Dendritic cell treated with granulocyte-macrophage colony-stimulating factor and Interleukin-4, amounts not matched to agents 40 ng/mL and 50 ng/mL, for 4 days (primary cell): ENCODE data around the gene LBP.

Experiments used
- H3K27ac Mint-ChIP-seq: one replicate; pipeline ENCODE4 v1.8.0; 2022; ENCODE audit warnings: mild to moderate bottlenecking, mixed read lengths
- H3K27me3 Mint-ChIP-seq: one replicate; pipeline ENCODE4 v1.8.0; 2022; ENCODE audit warnings: mild to moderate bottlenecking, mixed read lengths
- H3K36me3 Mint-ChIP-seq: one replicate; pipeline ENCODE4 v1.8.0; 2022; ENCODE audit warnings: low read depth, mixed read lengths
- H3K4me1 Mint-ChIP-seq: one replicate; pipeline ENCODE4 v1.8.0; 2022; ENCODE audit warnings: low read depth, mixed read lengths
- H3K4me3 Mint-ChIP-seq: one replicate; pipeline ENCODE4 v1.8.0; 2022; ENCODE audit warnings: mild to moderate bottlenecking, moderate library complexity, mixed read lengths
- H3K9me3 Mint-ChIP-seq: one replicate; pipeline ENCODE4 v1.8.0; 2022; ENCODE audit warnings: mixed read lengths
- intact Hi-C: fragments of 100-400 bp; cut with micrococcal nuclease; formaldehyde crosslinking; loops from one replicate; pipeline ENCODE4 v1.15.0; 2022

Gene LBP

DNA sequence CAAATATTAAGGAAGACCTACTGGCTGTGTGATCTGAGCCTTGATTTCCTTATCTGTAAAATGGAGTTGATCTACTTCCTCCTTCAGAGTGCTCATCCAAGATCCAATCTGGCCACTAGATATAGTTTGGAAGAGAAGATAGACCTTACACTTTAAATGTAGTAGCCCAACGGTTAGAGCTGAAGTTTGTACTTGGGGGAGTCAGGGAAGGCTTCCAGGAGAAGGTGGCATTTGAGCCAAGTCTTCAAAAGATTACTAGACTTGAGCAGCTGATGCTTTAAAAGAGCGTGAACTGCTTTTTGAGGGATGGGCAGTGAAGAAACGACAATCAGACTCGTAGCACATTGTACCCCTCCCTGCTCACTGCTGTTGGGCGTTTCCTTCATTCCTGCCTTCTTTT lies 3.6 kb downstream of the LBP start:
- peaks cover 30% of the 10 kb centered on the region for H3K27me3 Mint-ChIP-seq
- H3K27ac Mint-ChIP-seq = no peak overlapping the region
- no peak overlapping the region for H3K4me3 Mint-ChIP-seq
- no peaks in the 10 kb centered on the region for H3K9me3 Mint-ChIP-seq
- H3K4me1 Mint-ChIP-seq = peaks cover 10% of the 10 kb centered on the region
- intact Hi-C loops = no loop called here
- H3K36me3 Mint-ChIP-seq = no peaks in the 10 kb centered on the region

DNA sequence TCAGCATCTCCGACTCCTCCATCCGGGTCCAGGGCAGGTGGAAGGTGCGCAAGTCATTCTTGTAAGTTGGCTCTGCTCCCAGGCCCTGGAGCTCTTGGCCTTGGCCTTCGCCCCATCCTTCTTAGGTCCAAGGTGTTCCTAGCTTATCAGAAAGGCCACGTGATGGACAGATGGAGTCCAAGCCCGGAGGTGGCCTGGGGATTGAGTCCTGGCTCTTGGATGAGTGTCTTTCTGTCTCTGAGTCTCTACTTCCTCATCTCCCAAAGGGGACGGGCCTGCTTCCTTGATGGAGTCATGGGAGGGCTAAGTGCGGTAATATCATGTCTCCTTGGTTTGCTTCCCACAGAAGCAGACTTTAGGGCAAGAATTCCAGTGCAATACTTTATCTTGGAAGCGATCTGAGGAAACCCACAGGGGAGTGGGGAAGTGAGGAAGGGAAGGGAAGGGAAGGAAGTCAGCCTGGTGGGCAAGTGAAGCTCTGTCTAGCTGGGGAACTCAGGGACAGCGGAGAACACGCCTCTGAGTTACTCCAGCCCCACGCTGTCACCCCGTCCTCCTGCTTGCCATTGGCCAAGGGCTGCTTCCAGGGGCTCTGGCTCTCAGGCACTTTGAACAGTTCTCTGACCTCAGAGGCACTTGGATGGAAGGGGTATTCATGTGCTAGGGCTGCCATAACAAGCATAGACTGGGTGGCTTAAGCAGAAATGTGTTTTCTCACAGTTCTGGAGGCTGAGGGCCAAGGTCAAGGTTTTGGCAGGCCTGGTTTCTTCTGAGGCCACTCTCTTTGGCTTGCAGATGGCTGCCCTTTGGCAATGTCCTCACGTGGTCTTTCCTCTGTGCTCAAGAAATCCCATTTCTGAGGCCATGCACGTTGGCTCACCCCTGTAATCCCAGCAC lies 4.8 kb downstream of the LBP start:
- H3K9me3 Mint-ChIP-seq = no peaks in the 10 kb centered on the region
- no peak overlapping the region for H3K4me3 Mint-ChIP-seq
- peaks cover 32% of the 10 kb centered on the region for H3K27me3 Mint-ChIP-seq
- intact Hi-C loops = no loop called here
- peaks cover 18% of the 10 kb centered on the region for H3K4me1 Mint-ChIP-seq
- no peak overlapping the region for H3K27ac Mint-ChIP-seq
- H3K36me3 Mint-ChIP-seq = no peaks in the 10 kb centered on the region

DNA sequence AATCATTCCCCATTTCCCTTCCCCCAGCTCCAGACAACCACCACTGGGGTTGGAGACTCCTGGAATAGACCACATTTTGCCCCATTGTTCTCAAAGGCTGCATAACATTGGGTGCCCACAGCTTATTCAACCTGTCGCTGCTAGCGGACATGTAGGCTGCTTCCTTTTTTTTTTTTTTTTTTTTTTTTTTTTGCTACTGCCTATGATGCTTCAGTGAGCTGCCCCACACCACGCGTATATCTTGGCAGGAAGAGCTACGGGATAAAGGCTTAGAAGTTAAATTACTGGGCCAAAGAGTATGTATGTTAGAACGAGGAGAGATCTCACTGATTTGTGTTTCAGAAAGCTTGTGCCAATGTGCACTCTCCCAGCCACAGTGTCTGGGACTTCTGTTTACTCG lies 7.0 kb downstream of the LBP start:
- H3K36me3 Mint-ChIP-seq = no peaks in the 10 kb centered on the region
- H3K4me1 Mint-ChIP-seq = peaks cover 39% of the 10 kb centered on the region
- no peak overlapping the region for H3K27ac Mint-ChIP-seq
- no peak overlapping the region for H3K4me3 Mint-ChIP-seq
- H3K9me3 Mint-ChIP-seq = no peaks in the 10 kb centered on the region
- peaks cover 28% of the 10 kb centered on the region for H3K27me3 Mint-ChIP-seq
- intact Hi-C loops = no loop called here

DNA sequence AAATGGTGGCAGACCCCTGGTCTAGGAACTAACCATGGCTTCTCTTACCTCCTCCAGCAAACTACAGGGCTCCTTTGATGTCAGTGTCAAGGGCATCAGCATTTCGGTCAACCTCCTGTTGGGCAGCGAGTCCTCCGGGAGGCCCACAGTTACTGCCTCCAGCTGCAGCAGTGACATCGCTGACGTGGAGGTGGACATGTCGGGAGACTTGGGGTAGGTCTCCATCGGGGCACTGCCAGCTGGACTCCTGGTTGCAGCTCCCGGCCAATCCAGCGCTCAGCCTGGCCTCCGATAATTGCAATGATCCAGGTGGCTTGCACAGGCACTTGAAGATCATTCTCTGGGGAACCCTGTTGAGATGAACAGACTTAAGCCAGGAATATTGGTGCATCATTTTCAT lies 7.9 kb downstream of the LBP start:
- no peaks in the 10 kb centered on the region for H3K9me3 Mint-ChIP-seq

DNA sequence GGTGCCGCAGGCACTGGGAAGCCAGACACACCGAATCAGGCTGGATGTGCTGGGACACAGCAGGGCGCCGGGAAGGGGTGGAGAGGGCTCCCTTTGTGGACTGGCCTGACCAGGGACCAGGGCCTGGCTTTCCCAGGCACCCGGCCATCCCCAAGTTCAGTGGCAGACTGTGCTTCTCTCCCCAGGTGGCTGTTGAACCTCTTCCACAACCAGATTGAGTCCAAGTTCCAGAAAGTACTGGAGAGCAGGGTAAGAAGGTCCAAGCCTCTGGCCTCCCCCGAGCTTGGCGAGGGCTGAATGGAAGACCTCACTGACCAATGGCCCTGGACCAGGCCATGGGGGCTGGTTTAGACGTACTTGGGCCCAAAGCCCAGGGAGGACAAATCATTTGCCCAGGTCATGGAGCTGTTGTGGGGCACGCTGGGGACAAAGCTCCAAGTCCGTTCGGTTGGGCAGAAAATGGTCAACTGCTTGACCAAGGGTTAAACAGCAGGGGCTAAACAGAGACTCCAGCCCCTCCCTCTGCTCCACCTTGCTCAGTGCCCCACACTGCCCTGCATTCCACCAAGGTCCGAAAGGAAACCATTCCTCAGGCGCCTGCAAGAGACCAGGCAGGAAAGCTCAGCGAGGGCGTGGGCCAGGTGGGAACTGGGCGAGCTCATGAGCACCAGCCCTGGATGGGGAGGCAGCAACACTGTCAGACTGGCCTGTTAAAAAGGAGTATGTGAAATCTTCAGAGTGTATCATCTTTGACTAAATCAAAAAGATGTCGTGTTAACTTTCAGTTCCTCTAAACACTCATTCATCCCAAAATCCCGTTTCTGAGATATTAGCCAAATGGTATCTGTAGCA lies 9.1 kb downstream of the LBP start:
- Mint-ChIP-seq H3K4me1 (peaks cover 44% of the 10 kb centered on the region), H3K36me3 (no peaks in the 10 kb centered on the region), H3K27me3 (peaks cover 19% of the 10 kb centered on the region), H3K4me3 (no peak overlapping the region), H3K9me3 (no peaks in the 10 kb centered on the region), H3K27ac (peak overlapping the region; percentile 84)
- intact Hi-C loops = loop anchor here (5.0 kb wide), 1 partner anchor 52 kb away; no protein-coding TSS in a partner anchor

More for the DNA sequence above, 7.9 kb downstream of the LBP start:
- intact Hi-C loops = no loop called here
- Mint-ChIP-seq H3K4me3 (no peak overlapping the region), H3K36me3 (no peaks in the 10 kb centered on the region), H3K27me3 (peaks cover 25% of the 10 kb centered on the region), H3K4me1 (peaks cover 44% of the 10 kb centered on the region), H3K27ac (no peak overlapping the region)

DNA sequence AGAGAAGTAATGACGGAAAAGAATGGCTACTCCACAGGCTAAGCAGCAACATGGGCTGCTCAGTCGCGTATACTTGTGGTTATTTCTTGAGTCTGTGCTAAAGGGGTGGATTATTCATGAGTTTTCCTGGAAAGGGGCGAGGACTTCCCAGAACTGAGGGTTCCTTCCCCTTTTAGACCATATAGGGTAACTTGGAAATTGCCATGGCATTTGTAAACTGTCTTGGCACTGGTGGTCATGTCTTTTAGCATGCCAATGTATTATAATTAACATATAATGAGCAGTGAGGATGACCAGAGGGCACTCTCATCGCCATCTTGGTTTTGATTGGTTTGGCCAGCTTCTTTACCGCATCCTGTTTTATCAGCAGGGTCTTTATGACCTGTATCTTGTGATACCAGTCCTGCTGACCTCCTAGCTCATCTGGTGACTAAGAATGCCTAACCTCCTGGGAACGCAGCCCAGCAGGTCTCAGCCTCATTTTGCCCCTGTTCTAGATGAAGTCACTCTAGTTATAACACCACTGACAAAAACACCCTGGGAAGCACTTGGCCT lies 11.4 kb downstream of the LBP start:
- peaks cover 39% of the 10 kb centered on the region for H3K4me1 Mint-ChIP-seq
- H3K36me3 Mint-ChIP-seq = no peaks in the 10 kb centered on the region
- peaks cover 16% of the 10 kb centered on the region for H3K27me3 Mint-ChIP-seq
- no peaks in the 10 kb centered on the region for H3K9me3 Mint-ChIP-seq
- intact Hi-C loops = loop anchor here (5.0 kb wide), 1 partner anchor 50 kb away; no protein-coding TSS in a partner anchor
- H3K4me3 Mint-ChIP-seq = peak overlapping the region; percentile 53
- peak overlapping the region; percentile 84 for H3K27ac Mint-ChIP-seq

DNA sequence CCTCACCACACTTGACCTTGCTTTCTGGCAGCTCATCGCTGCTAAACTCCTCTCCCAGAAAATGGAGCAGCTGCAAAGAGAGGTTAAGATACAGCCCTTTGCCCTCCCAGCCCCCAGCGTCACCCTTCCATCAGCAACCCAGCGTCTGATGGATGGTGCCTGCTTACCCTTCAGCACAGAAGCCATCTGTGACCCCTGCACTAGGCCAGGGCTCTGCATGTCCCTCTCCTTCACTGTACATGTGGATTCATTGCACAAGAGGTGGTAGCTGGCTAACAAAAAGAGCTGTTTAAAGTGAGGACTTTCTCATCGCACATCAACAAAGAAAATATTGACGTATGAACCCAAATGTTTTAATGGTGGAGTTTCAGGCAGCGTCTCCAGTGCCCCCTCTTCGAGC lies 12.3 kb downstream of the LBP start:
- Mint-ChIP-seq H3K27me3 (peaks cover 13% of the 10 kb centered on the region), H3K36me3 (no peaks in the 10 kb centered on the region), H3K9me3 (no peaks in the 10 kb centered on the region), H3K27ac (peak overlapping the region; percentile 84), H3K4me1 (peaks cover 34% of the 10 kb centered on the region), H3K4me3 (no peak overlapping the region)
- intact Hi-C loops = loop anchor here (5.0 kb wide), 1 partner anchor 49 kb away; no protein-coding TSS in a partner anchor

DNA sequence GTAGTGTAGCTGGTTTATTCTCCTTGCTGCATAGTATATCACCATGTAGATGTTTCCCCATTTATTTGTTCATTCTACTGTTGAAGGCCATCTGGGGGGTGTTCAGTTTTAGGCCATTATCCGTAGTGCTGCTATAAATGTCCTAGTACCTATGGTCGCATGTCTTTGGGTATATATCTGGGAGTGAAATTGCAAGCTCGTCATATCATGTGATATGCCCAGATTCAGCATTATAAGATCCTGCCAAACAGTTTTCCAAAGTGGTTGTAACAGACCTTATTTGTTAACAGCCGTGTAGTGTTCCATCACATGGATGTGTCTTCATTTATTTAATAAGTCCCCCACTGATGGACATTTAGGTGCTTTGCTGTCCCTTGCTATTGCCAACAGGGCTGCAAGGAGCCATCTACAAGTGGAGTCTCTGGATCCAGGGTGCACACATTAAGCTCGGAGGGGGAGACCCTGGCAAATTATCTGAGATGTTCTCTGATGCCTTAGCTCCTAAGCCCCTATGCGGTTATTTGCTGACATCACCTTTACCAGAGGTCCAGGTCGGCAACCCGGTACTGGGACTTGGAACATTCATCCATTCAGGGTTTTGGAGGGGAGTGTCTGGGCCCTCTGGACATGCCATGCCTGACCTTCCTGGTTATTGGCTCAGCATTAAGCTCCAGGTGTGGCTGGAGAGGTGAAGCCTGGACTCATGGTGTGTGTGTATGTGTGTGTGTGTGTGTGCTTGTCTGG lies 16.9 kb downstream of the LBP start:
- intact Hi-C loops = no loop called here
- H3K27ac Mint-ChIP-seq = no peak overlapping the region
- peaks cover 6% of the 10 kb centered on the region for H3K4me1 Mint-ChIP-seq
- H3K9me3 Mint-ChIP-seq = no peaks in the 10 kb centered on the region
- peaks cover 7% of the 10 kb centered on the region for H3K27me3 Mint-ChIP-seq
- H3K36me3 Mint-ChIP-seq = no peaks in the 10 kb centered on the region
- H3K4me3 Mint-ChIP-seq = no peak overlapping the region

DNA sequence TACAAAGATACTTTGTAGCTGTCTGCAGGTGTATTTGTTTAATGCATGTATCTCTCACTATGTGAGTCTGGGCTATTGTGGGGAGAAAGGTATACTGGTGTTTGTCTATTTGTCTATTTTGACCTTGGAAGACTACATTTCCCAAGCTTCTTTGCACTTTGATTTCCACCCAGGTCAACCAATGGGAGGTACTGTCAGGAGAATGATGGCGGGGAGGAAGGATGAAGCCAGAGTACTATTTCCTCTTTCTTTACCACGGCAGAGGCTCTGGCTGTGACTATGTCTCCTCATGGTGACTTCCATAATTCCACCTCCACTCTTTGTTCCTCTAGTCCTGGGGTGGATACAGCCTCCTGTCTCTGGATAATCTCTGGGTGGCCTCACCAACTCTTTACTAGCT lies 23.1 kb downstream of the LBP start:
- H3K4me3 Mint-ChIP-seq = no peak overlapping the region
- H3K27ac Mint-ChIP-seq = peak overlapping the region; percentile 70
- H3K4me1 Mint-ChIP-seq = peaks cover 16% of the 10 kb centered on the region
- intact Hi-C loops = no loop called here
- H3K36me3 Mint-ChIP-seq = no peaks in the 10 kb centered on the region
- H3K27me3 Mint-ChIP-seq = peaks cover 12% of the 10 kb centered on the region
- no peaks in the 10 kb centered on the region for H3K9me3 Mint-ChIP-seq

DNA sequence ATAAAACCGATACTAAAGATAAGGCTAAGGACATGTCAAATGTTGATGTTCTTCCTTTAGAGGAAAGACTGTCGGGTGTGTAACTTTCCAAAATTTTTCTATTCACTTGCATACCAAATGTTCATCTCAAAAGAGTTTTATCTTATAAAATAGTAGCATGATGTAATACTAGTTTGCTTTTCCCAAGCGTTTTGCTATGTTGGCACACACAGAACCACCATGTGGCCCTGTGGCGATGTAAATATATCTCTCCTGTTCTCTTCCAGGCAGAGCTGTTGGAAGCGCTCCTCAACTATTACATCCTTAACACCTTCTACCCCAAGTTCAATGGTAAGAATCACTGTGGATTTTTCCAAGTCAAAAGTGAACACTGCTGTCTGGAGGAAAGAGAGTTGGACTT lies 26.5 kb downstream of the LBP start:
- intact Hi-C loops = no loop called here
- Mint-ChIP-seq H3K27ac (no peak overlapping the region), H3K9me3 (no peaks in the 10 kb centered on the region), H3K4me3 (no peak overlapping the region), H3K4me1 (peaks cover 16% of the 10 kb centered on the region), H3K27me3 (peaks cover 10% of the 10 kb centered on the region), H3K36me3 (no peaks in the 10 kb centered on the region)

DNA sequence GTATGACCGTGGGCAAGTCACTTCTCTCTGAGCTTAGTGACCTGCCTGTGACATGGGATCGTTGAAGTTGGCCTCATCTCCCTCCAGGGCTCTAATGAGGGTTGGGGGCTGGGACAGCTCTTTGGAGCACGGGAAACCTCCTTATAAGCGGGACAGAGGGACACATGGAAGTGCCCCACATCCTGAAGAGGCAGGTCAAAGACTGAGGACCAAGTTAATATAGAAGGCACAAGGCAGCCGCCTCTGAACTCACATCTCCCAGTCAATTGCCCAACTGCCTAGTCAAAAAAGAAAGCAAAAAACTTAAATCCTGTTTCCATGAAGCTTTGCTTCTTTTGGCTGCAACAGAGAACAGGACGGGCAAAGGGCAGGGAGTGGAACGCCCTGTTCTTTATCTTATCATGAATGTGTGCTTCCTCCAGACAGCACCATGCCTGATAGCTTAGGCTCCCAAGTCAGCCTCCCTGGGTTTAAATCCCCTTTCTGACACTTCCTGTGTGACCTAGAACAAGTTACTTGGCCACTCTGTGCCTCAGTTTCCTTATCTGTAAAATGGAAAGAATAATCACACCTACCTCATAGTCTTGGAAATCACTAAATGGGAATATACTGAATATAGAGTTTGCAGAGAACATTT lies 27.1 kb downstream of the LBP start:
- Mint-ChIP-seq H3K27ac (no peak overlapping the region), H3K27me3 (peaks cover 11% of the 10 kb centered on the region), H3K4me3 (no peak overlapping the region), H3K4me1 (peaks cover 16% of the 10 kb centered on the region), H3K36me3 (no peaks in the 10 kb centered on the region), H3K9me3 (no peaks in the 10 kb centered on the region)
- intact Hi-C loops = no loop called here

DNA sequence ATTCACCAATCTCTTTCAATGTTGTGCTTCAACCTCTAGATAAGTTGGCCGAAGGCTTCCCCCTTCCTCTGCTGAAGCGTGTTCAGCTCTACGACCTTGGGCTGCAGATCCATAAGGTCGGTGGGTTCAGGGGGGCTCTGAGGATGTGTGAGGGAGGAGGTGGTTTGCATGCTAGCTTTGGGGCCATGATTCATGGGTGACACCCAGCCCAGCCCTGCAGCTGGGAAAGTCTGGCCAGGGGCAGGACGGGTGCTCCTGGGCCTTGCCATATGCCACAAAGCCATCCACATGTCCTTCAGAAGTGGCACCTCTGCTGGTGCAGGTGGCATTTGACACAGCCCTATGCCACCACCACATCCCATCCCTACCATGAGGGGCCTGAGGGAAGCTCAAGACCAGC lies 27.6 kb downstream of the LBP start:
- no peaks in the 10 kb centered on the region for H3K36me3 Mint-ChIP-seq
- peaks cover 11% of the 10 kb centered on the region for H3K27me3 Mint-ChIP-seq
- no peak overlapping the region for H3K27ac Mint-ChIP-seq
- no peaks in the 10 kb centered on the region for H3K9me3 Mint-ChIP-seq
- H3K4me3 Mint-ChIP-seq = no peak overlapping the region
- peaks cover 15% of the 10 kb centered on the region for H3K4me1 Mint-ChIP-seq
- intact Hi-C loops = no loop called here

DNA sequence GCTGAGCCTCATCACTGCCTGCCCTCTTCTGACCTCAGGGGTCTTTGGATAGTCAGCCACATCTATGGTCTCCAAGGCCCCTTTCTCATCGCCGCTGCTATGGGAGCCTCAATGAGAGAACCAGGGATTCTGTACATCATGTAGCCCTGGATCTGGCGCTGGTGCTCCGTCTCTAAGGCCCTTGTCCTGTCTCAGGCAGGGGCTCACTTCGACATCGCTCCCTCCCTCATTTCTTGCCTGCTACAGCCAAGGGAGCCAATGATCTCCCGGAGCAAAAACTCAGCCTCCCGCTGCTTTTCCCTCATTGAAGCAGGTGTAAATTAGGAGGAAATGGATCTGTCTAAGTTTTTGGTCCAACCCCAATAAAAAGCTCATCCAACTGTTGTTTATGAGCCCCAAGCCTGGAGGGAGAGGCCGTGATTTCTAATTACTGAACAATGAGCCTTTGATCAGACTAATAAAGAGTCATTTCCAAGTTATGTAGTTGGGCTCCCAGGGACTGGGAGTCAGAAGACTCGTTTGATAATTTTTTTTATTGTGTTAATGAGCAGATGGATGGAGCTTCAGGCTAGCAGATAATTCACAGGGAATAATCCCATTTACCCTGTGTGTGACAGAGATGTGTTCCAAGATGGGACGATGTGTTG lies 30.9 kb downstream of the LBP start:
- intact Hi-C loops = no loop called here
- Mint-ChIP-seq H3K36me3 (no peaks in the 10 kb centered on the region), H3K4me3 (no peak overlapping the region), H3K27ac (no peak overlapping the region), H3K9me3 (no peaks in the 10 kb centered on the region), H3K4me1 (no peaks in the 10 kb centered on the region), H3K27me3 (peaks cover 14% of the 10 kb centered on the region)
